ENCODE results near the gene UGT2A2. TPM values are rescaled to one million over a fixed set of nuclear protein-coding genes. Genes with fewer than 3 reads are reported as not detected.
"Not testable (repeated sequence)": the region's sequence is repeated elsewhere in the genome, so short reads cannot be mapped to it uniquely, and the experiment has no call there.

The UGT2A2 gene
- not detected in 2 replicates for total RNA-seq (2014; rRNA removed)
- polyA plus RNA-seq (2012) = not detected

- DNase-seq (ENCODE audit: low read depth) = no peak
These were observed at the start of gene UGT2A2 for GRCh38 chr4:69639542-69639941. UGT2A2 (minus strand) TSS chr4:69639642; CDS start chr4:69639640, 2 bp downstream.

- DNase-seq (ENCODE audit: low read depth) = no peak
These were observed 45.4 kb upstream of the UGT2A2 start for GRCh38 chr4:69684804-69685203.

- no peak for DNase-seq (ENCODE audit: low read depth)
These were observed 29.2 kb upstream of the UGT2A2 start for GRCh38 chr4:69668680-69669079.

GRCh38 chr4:69664009-69664408, 24.6 kb upstream of the UGT2A2 start:
- DNase-seq (ENCODE audit: low read depth) = not testable (repeated sequence)

GRCh38 chr4:69661130-69661803, 21.8 kb upstream of the UGT2A2 start:
- not testable (repeated sequence) for DNase-seq (ENCODE audit: low read depth)

- DNase-seq (ENCODE audit: low read depth) = no peak
These were observed 18.7 kb upstream of the UGT2A2 start for GRCh38 chr4:69658133-69658532.

GRCh38 chr4:69656653-69657158, 17.3 kb upstream of the UGT2A2 start:
- no peak for DNase-seq (ENCODE audit: low read depth)

GRCh38 chr4:69653147-69653546, 13.7 kb upstream of the UGT2A2 start, which contains the start of gene UGT2A1:
UGT2A1 (minus strand) TSS chr4:69653247; CDS start chr4:69647644, 5,603 bp downstream.
- DNase-seq (ENCODE audit: low read depth) = no peak

GRCh38 chr4:69650872-69651271, 11.4 kb upstream of the UGT2A2 start:
- DNase-seq (ENCODE audit: low read depth) = no peak

GRCh38 chr4:69649629-69650028, 10.2 kb upstream of the UGT2A2 start:
- DNase-seq (ENCODE audit: low read depth) = no peak

- peak; percentile 19 for DNase-seq (ENCODE audit: low read depth)
These were observed 9.8 kb upstream of the UGT2A2 start for GRCh38 chr4:69649207-69649606.

GRCh38 chr4:69642961-69643360, 3.5 kb upstream of the UGT2A2 start:
- no peak for DNase-seq (ENCODE audit: low read depth)

- DNase-seq (ENCODE audit: low read depth) = peak; percentile 7
These were observed 847 bp upstream of the UGT2A2 start for GRCh38 chr4:69640289-69640688.

- DNase-seq (ENCODE audit: low read depth) = peak; percentile 71
These were observed 22.3 kb downstream of the UGT2A2 start for GRCh38 chr4:69617083-69617694.

- no peak for DNase-seq (ENCODE audit: low read depth)
These were observed 29.0 kb downstream of the UGT2A2 start for GRCh38 chr4:69610484-69610883.

- DNase-seq (ENCODE audit: low read depth) = no peak
These were observed 38.4 kb downstream of the UGT2A2 start for GRCh38 chr4:69601065-69601464.

- no peak for DNase-seq (ENCODE audit: low read depth)
These were observed 39.4 kb downstream of the UGT2A2 start for GRCh38 chr4:69600013-69600412.

- DNase-seq (ENCODE audit: low read depth) = no peak
These were observed 45.1 kb downstream of the UGT2A2 start for GRCh38 chr4:69594382-69594781.

GRCh38 chr4:69591364-69591763, 48.1 kb downstream of the UGT2A2 start:
- no peak for DNase-seq (ENCODE audit: low read depth)

- DNase-seq (ENCODE audit: low read depth) = peak; percentile 12
These were observed 49.6 kb downstream of the UGT2A2 start for GRCh38 chr4:69589884-69590283.

- no peak for DNase-seq (ENCODE audit: low read depth)
These were observed 55.3 kb downstream of the UGT2A2 start for GRCh38 chr4:69584135-69584534.

GRCh38 chr4:69583543-69583942, 55.9 kb downstream of the UGT2A2 start:
- DNase-seq (ENCODE audit: low read depth) = no peak

- no peak for DNase-seq (ENCODE audit: low read depth)
These were observed 62.2 kb downstream of the UGT2A2 start for GRCh38 chr4:69577245-69577644.

Data from LHCN-M2 (cell line).